Measurements from ENCODE around the gene A4GALT.
"Not testable (repeated sequence)": the region's sequence is repeated elsewhere in the genome, so short reads cannot be mapped to it uniquely, and the experiment has no call there.

A4GALT gene

GRCh38 chr22:42720263-42721044, at the start of gene A4GALT:
A4GALT (minus strand) TSS chr22:42720870; CDS start chr22:42693951, 26,919 bp downstream.
- Histone ChIP-seq H3K9me3 (no peaks in the 10 kb centered on the region), H3K4me3 (peak within 1 kb of the TSS; percentile 53), H3K4me1 (peaks cover 10% of the 10 kb centered on the region), H3K27me3 (ENCODE audit: low read depth) (no peaks in the 10 kb centered on the region), H3K36me3 (replicated peaks) (no peaks in the 10 kb centered on the region)
- DNase-seq (ENCODE audit: low spot score in 2 of 2): peak in 1 of 2 experiments; percentile 52
- in situ Hi-C loops (cut with MboI; ENCODE audit: low sequenced_read_pairs): no loop called here

- Histone ChIP-seq H3K36me3 (replicated peaks) (no peaks in the 10 kb centered on the region), H3K27me3 (ENCODE audit: low read depth) (no peaks in the 10 kb centered on the region), H3K4me3 (no peak overlapping the region), H3K4me1 (peaks cover 5% of the 10 kb centered on the region), H3K9me3 (no peaks in the 10 kb centered on the region)
- in situ Hi-C loops (cut with MboI; ENCODE audit: low sequenced_read_pairs): no loop called here
- DNase-seq (ENCODE audit: low spot score in 2 of 2): no peak
Measured at GRCh38 chr22:42770448-42770726, 49.7 kb upstream of the A4GALT start.

GRCh38 chr22:42769574-42770447, 49.1 kb upstream of the A4GALT start:
- no peak for DNase-seq (ENCODE audit: low spot score in 2 of 2)
- H3K27me3 ChIP-seq (ENCODE audit: low read depth): no peaks in the 10 kb centered on the region
- no peak overlapping the region for H3K4me3 ChIP-seq
- in situ Hi-C loops (cut with MboI; ENCODE audit: low sequenced_read_pairs): no loop called here
- peaks cover 6% of the 10 kb centered on the region for H3K4me1 ChIP-seq
- no peaks in the 10 kb centered on the region for H3K36me3 ChIP-seq (replicated peaks)
- H3K9me3 ChIP-seq: no peaks in the 10 kb centered on the region

- no peaks in the 10 kb centered on the region for H3K9me3 ChIP-seq
- H3K4me1 ChIP-seq: peaks cover 6% of the 10 kb centered on the region
- no peaks in the 10 kb centered on the region for H3K27me3 ChIP-seq (ENCODE audit: low read depth)
Measured at GRCh38 chr22:42769238-42769573, 48.5 kb upstream of the A4GALT start.

GRCh38 chr22:42768385-42769035, 47.8 kb upstream of the A4GALT start:
- Histone ChIP-seq H3K36me3 (replicated peaks) (no peaks in the 10 kb centered on the region), H3K4me1 (peaks cover 6% of the 10 kb centered on the region), H3K4me3 (no peak overlapping the region), H3K9me3 (no peaks in the 10 kb centered on the region), H3K27me3 (ENCODE audit: low read depth) (no peaks in the 10 kb centered on the region)
- DNase-seq (ENCODE audit: low spot score in 2 of 2): no peak
- in situ Hi-C loops (cut with MboI; ENCODE audit: low sequenced_read_pairs): no loop called here

More at GRCh38 chr22:42769238-42769573, 48.5 kb upstream of the A4GALT start:
- in situ Hi-C loops (cut with MboI; ENCODE audit: low sequenced_read_pairs): no loop called here
- DNase-seq (ENCODE audit: low spot score in 2 of 2): no peak
- Histone ChIP-seq H3K4me3 (no peak overlapping the region), H3K36me3 (replicated peaks) (no peaks in the 10 kb centered on the region)

- H3K4me3 ChIP-seq: no peak overlapping the region
- peaks cover 6% of the 10 kb centered on the region for H3K4me1 ChIP-seq
- H3K27me3 ChIP-seq (ENCODE audit: low read depth): no peaks in the 10 kb centered on the region
- no peaks in the 10 kb centered on the region for H3K36me3 ChIP-seq (replicated peaks)
- H3K9me3 ChIP-seq: no peaks in the 10 kb centered on the region
- DNase-seq (ENCODE audit: low spot score in 2 of 2): no peak
- in situ Hi-C loops (cut with MboI; ENCODE audit: low sequenced_read_pairs): no loop called here
Measured at GRCh38 chr22:42766860-42767259, 46.2 kb upstream of the A4GALT start.

GRCh38 chr22:42764895-42765363, 44.3 kb upstream of the A4GALT start:
- Histone ChIP-seq H3K4me3 (no peak overlapping the region), H3K9me3 (no peaks in the 10 kb centered on the region), H3K4me1 (peaks cover 6% of the 10 kb centered on the region), H3K36me3 (replicated peaks) (no peaks in the 10 kb centered on the region), H3K27me3 (ENCODE audit: low read depth) (no peaks in the 10 kb centered on the region)
- no peak for DNase-seq (ENCODE audit: low spot score in 2 of 2)
- in situ Hi-C loops (cut with MboI; ENCODE audit: low sequenced_read_pairs): no loop called here

GRCh38 chr22:42763965-42764480, 43.4 kb upstream of the A4GALT start:
- no peaks in the 10 kb centered on the region for H3K9me3 ChIP-seq
- no peaks in the 10 kb centered on the region for H3K27me3 ChIP-seq (ENCODE audit: low read depth)
- no peaks in the 10 kb centered on the region for H3K36me3 ChIP-seq (replicated peaks)
- H3K4me1 ChIP-seq: peaks cover 6% of the 10 kb centered on the region
- no peak overlapping the region for H3K4me3 ChIP-seq
- DNase-seq (ENCODE audit: low spot score in 2 of 2): no peak
- in situ Hi-C loops (cut with MboI; ENCODE audit: low sequenced_read_pairs): no loop called here

- Histone ChIP-seq H3K36me3 (replicated peaks) (no peaks in the 10 kb centered on the region), H3K4me1 (peaks cover 4% of the 10 kb centered on the region), H3K27me3 (ENCODE audit: low read depth) (no peaks in the 10 kb centered on the region), H3K4me3 (no peak overlapping the region), H3K9me3 (no peaks in the 10 kb centered on the region)
- DNase-seq (ENCODE audit: low spot score in 2 of 2): no peak
- in situ Hi-C loops (cut with MboI; ENCODE audit: low sequenced_read_pairs): no loop called here
Measured at GRCh38 chr22:42760806-42761565, 40.3 kb upstream of the A4GALT start.

GRCh38 chr22:42758931-42759629, 38.4 kb upstream of the A4GALT start:
- Histone ChIP-seq H3K4me3 (no peak overlapping the region), H3K36me3 (replicated peaks) (no peaks in the 10 kb centered on the region), H3K9me3 (no peaks in the 10 kb centered on the region), H3K27me3 (ENCODE audit: low read depth) (no peaks in the 10 kb centered on the region), H3K4me1 (no peaks in the 10 kb centered on the region)
- DNase-seq (ENCODE audit: low spot score in 2 of 2): no peak
- in situ Hi-C loops (cut with MboI; ENCODE audit: low sequenced_read_pairs): no loop called here

- H3K36me3 ChIP-seq (replicated peaks); H3K4me1 ChIP-seq; in situ Hi-C loops (cut with MboI; ENCODE audit: low sequenced_read_pairs); DNase-seq (ENCODE audit: low spot score in 2 of 2); H3K9me3 ChIP-seq; H3K4me3 ChIP-seq; H3K27me3 ChIP-seq (ENCODE audit: low read depth): not testable (repeated sequence)
Measured at GRCh38 chr22:42755553-42755952, 34.9 kb upstream of the A4GALT start.

- H3K4me1 ChIP-seq; in situ Hi-C loops (cut with MboI; ENCODE audit: low sequenced_read_pairs): not testable (repeated sequence)
Measured at GRCh38 chr22:42755121-42755520, 34.5 kb upstream of the A4GALT start.

GRCh38 chr22:42754658-42755057, 34.0 kb upstream of the A4GALT start:
- DNase-seq (ENCODE audit: low spot score in 2 of 2): no peak
- no peaks in the 10 kb centered on the region for H3K4me1 ChIP-seq
- no peaks in the 10 kb centered on the region; the same call in 1 of the 2 replicates for H3K9me3 ChIP-seq
- H3K36me3 ChIP-seq (replicated peaks): no peaks in the 10 kb centered on the region
- H3K4me3 ChIP-seq: no peak overlapping the region
- H3K27me3 ChIP-seq (ENCODE audit: low read depth): no peaks in the 10 kb centered on the region
- in situ Hi-C loops (cut with MboI; ENCODE audit: low sequenced_read_pairs): no loop called here

More at GRCh38 chr22:42755121-42755520, 34.5 kb upstream of the A4GALT start:
- not testable (repeated sequence) for DNase-seq (ENCODE audit: low spot score in 2 of 2); H3K36me3 ChIP-seq (replicated peaks); H3K27me3 ChIP-seq (ENCODE audit: low read depth); H3K4me3 ChIP-seq; H3K9me3 ChIP-seq

Measured in HAP-1 (cell line).